DND-41 (cell line): ENCODE results near the gene VWA5B1.

Experiments used
- CTCF ChIP-seq: IDR thresholded peaks from 2 replicates; pipeline ENCODE4 v1.5.1; 2012; ENCODE audit warnings: borderline replicate concordance, low read length, moderate library complexity, mild to moderate bottlenecking; ENCODE audit not compliant: poor library complexity, severe bottlenecking; ENCODE audit errors: extremely low read depth
- EZH2 ChIP-seq: IDR thresholded peaks from 3 replicates; pipeline ENCODE4 v1.6.1; 2012; ENCODE audit warnings: borderline replicate concordance, low read depth, mild to moderate bottlenecking, moderate library complexity, low read length, inconsistent platforms; ENCODE audit not compliant: severe bottlenecking

- no peak for TF ChIP-seq CTCF
- no peak for TF ChIP-seq EZH2
Measured at GRCh38 chr1:20336105-20336605, 45.5 kb downstream of the VWA5B1 start.
